Hematopoietic multipotent progenitor cell treated with erythropoietin and hydrocortisone succinate and interleukin-3 and kit ligand, for 17 days (in vitro differentiated cells): ENCODE data around the gene LHX6.

Experiments
- DNase-seq: peaks from one replicate; pipeline ENCODE4 v3.0.0-alpha.2; 2015; ENCODE audit warnings: low spot score

LHX6 gene

GRCh38 chr9:122228568-122229484 is at the start of gene LHX6:
TSS of gene LHX6 (minus strand) at chr9:122228957. CDS start at chr9:122228740, 217 bp downstream.
- DNase-seq, result no peak

GRCh38 chr9:122277285-122277897 is 48.6 kb upstream of the LHX6 start:
- DNase-seq, result no peak

- DNase-seq, result no peak
Measured at GRCh38 chr9:122276096-122276495, 47.3 kb upstream of the LHX6 start.

GRCh38 chr9:122274055-122274454 is 45.3 kb upstream of the LHX6 start:
- DNase-seq, result no peak

- DNase-seq, result no peak
Measured at GRCh38 chr9:122268041-122268814, 39.5 kb upstream of the LHX6 start.

- no peak for DNase-seq
Measured at GRCh38 chr9:122265149-122265915, 36.6 kb upstream of the LHX6 start.

GRCh38 chr9:122264360-122265148 is 35.8 kb upstream of the LHX6 start, which contains the start of the genes MRRF and RBM18:
TSS of gene MRRF (plus strand) at chr9:122264882. CDS start at chr9:122270892, 6,010 bp downstream.
TSS of gene RBM18 (minus strand) at chr9:122264840. CDS start at chr9:122261492, 3,348 bp downstream.
- DNase-seq, result peak; percentile 94

- DNase-seq, result no peak
Measured at GRCh38 chr9:122263699-122264349, 35.1 kb upstream of the LHX6 start.

GRCh38 chr9:122262073-122262472 is 33.3 kb upstream of the LHX6 start:
- DNase-seq, result no peak

- DNase-seq, result peak; percentile 60
Measured at GRCh38 chr9:122261469-122261881, 32.7 kb upstream of the LHX6 start.

- no peak for DNase-seq
Measured at GRCh38 chr9:122258886-122259415, 30.2 kb upstream of the LHX6 start.

- no peak for DNase-seq
Measured at GRCh38 chr9:122256206-122256605, 27.4 kb upstream of the LHX6 start.

GRCh38 chr9:122254761-122255160 is 26.0 kb upstream of the LHX6 start:
- no peak for DNase-seq

GRCh38 chr9:122252796-122253195 is 24.0 kb upstream of the LHX6 start:
- DNase-seq, result no peak

- DNase-seq, result no peak
Measured at GRCh38 chr9:122251351-122251750, 22.6 kb upstream of the LHX6 start.

- DNase-seq, result no peak
Measured at GRCh38 chr9:122248448-122248865, 19.7 kb upstream of the LHX6 start.

GRCh38 chr9:122246666-122247065 is 17.9 kb upstream of the LHX6 start:
- DNase-seq, result no peak

GRCh38 chr9:122244349-122244748 is 15.6 kb upstream of the LHX6 start:
- no peak for DNase-seq

- no peak for DNase-seq
Measured at GRCh38 chr9:122239722-122240121, 11.0 kb upstream of the LHX6 start.

GRCh38 chr9:122236681-122237080 is 7.9 kb upstream of the LHX6 start:
- no peak for DNase-seq
